ENCODE results near the gene ADAMTS10. TPM values are rescaled to one million over a fixed set of nuclear protein-coding genes. Genes with fewer than 3 reads are reported as not detected.

Gene ADAMTS10
- total and polyA plus RNA-seq, 2 donors (not counting 3 experiments of a cell fraction or from before 2014, with no cell fraction given): 15.8 to 17.4 TPM

GRCh38 chr19:8539621-8540149 is 70.8 kb downstream of the ADAMTS10 start:
- TF ChIP-seq POLR2AphosphoS5 (IDR thresholded peaks at IDR 0.05; ENCODE audit: insufficient read depth, low read depth, low read length): no peak
- TF ChIP-seq, protein P1, sequence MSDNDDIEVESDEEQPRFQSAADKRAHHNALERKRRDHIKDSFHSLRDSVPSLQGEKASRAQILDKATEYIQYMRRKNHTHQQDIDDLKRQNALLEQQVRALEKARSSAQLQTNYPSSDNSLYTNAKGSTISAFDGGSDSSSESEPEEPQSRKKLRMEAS (IDR thresholded peaks at IDR 0.05; ENCODE audit: insufficient read depth, insufficient read length): no peak
- no peak for TF ChIP-seq FOS (IDR thresholded peaks at IDR 0.05; ENCODE audit: borderline replicate concordance, insufficient read depth, low read length)
- no peak for TF ChIP-seq JUN (IDR thresholded peaks at IDR 0.05; ENCODE audit: borderline replicate concordance, insufficient read depth, insufficient read length, low read depth)
- no peak for TF ChIP-seq GATA2 (IDR thresholded peaks at IDR 0.05; ENCODE audit: insufficient read depth, insufficient read length, low read depth, low read length)
- TF ChIP-seq MYC (IDR thresholded peaks at IDR 0.05; ENCODE audit: low read depth, low read length): no peak
- TF ChIP-seq, protein P2, sequence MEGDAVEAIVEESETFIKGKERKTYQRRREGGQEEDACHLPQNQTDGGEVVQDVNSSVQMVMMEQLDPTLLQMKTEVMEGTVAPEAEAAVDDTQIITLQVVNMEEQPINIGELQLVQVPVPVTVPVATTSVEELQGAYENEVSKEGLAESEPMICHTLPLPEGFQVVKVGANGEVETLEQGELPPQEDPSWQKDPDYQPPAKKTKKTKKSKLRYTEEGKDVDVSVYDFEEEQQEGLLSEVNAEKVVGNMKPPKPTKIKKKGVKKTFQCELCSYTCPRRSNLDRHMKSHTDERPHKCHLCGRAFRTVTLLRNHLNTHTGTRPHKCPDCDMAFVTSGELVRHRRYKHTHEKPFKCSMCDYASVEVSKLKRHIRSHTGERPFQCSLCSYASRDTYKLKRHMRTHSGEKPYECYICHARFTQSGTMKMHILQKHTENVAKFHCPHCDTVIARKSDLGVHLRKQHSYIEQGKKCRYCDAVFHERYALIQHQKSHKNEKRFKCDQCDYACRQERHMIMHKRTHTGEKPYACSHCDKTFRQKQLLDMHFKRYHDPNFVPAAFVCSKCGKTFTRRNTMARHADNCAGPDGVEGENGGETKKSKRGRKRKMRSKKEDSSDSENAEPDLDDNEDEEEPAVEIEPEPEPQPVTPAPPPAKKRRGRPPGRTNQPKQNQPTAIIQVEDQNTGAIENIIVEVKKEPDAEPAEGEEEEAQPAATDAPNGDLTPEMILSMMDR (IDR thresholded peaks at IDR 0.05; ENCODE audit: extremely low read depth in 1 of 2, insufficient read depth in 1 of 2, low read depth in 1 of 2, low read length in 2 of 2): no peak
- no peak for TF ChIP-seq POLR2A (IDR thresholded peaks at IDR 0.05; ENCODE audit: low read depth, low read length)
- no peak for TF ChIP-seq EZH2 (IDR thresholded peaks at IDR 0.05; ENCODE audit: borderline replicate concordance, low read depth, low read length, severe bottlenecking)
- Histone ChIP-seq H3K9me3 (replicated peaks; ENCODE audit: control insufficient read depth, insufficient read depth, low read length) (no peaks in the 10 kb centered on the region), H3K9ac (replicated peaks; ENCODE audit: extremely low read depth, insufficient read depth, low read length) (no peak overlapping the region), H3K4me1 (ENCODE audit: control insufficient read depth, extremely low read depth, insufficient read depth, low read length) (no peaks in the 10 kb centered on the region), H3K79me2 (ENCODE audit: control insufficient read depth, insufficient read depth, low read length) (no peaks in the 10 kb centered on the region), H3K9me1 (replicated peaks; ENCODE audit: control insufficient read depth, extremely low read depth, insufficient read depth, low read length) (no peaks in the 10 kb centered on the region), H4K20me1 (replicated peaks; ENCODE audit: control insufficient read depth, extremely low read depth, insufficient read depth, low read length) (no peaks in the 10 kb centered on the region), H3K4me2 (ENCODE audit: insufficient read depth, low read length) (no peak overlapping the region), H3K27me3 (ENCODE audit: control insufficient read depth in 2 of 2, insufficient read depth in 2 of 2, low read length in 2 of 2) (no peaks in the 10 kb centered on the region), H3K4me3 (replicated peaks in 1 of 3; ENCODE audit: insufficient read depth in 1 of 3, low read depth in 1 of 3, low read length in 3 of 3) (no peak overlapping the region), H2AFZ (ENCODE audit: low read depth, low read length) (no peak overlapping the region), H3K27ac (ENCODE audit: insufficient read depth, low read depth, low read length) (no peak overlapping the region), H3K36me3 (ENCODE audit: control insufficient read depth in 2 of 2, extremely low read depth in 1 of 2, insufficient read depth in 2 of 2, low read length in 2 of 2) (no peaks in the 10 kb centered on the region)
- intact Hi-C loops (cut with micrococcal nuclease): no loop called here
- DNase-seq (ENCODE audit: low read depth, low spot score) (no peak), FAIRE-seq (no peak)
- POLR2A ChIA-PET: no interaction called here
- CTCF ChIA-PET: interaction anchor here (0.6 to 1.2 kb wide), 2 partner anchors 23 to 40 kb away, joined by 3 read pairs; no protein-coding TSS in a partner anchor
- no TSS peak for BruUV-seq (replicated peaks)
- dilution Hi-C loops (cut with MboI; ENCODE audit: extremely low pct_ligation_motif_present, low sequenced_read_pairs): no loop called here

Data from endothelial cell of umbilical vein (primary cell).